Esophagus (tissue), 2 donors: ENCODE results near the gene LSP1. TPM values are rescaled to one million over a fixed set of nuclear protein-coding genes. Genes with fewer than 3 reads are reported as not detected.

Source experiments
- H3K27ac ChIP-seq, 2 donors: one replicate each; pipeline ENCODE4 v1.5.1; 2013; ENCODE audit warnings: low read depth in 2 of 2, mild to moderate bottlenecking in 2 of 2, inconsistent platforms in 1 of 2, low read length in 1 of 2, moderate library complexity in 1 of 2
- H3K27me3 ChIP-seq, 2 donors: one replicate each; pipeline ENCODE4 v1.6.1; 2013; ENCODE audit warnings: low read length in 2 of 2, control low read depth in 1 of 2, mild to moderate bottlenecking in 1 of 2; ENCODE audit not compliant: insufficient read depth in 2 of 2, control insufficient read depth in 1 of 2
- H3K36me3 ChIP-seq, 2 donors: one replicate each; pipeline ENCODE4 v1.6.1; 2013; ENCODE audit warnings: low read length in 1 of 2; ENCODE audit not compliant: control insufficient read depth in 2 of 2, insufficient read depth in 2 of 2
- H3K4me1 ChIP-seq, 2 donors: one replicate each; pipeline ENCODE4 v1.6.1; 2013; ENCODE audit warnings: low read length in 1 of 2; ENCODE audit not compliant: control insufficient read depth in 2 of 2, insufficient read depth in 2 of 2
- H3K4me3 ChIP-seq, 2 donors: one replicate each; pipeline ENCODE4 v1.5.1; 2013; ENCODE audit warnings: low read length in 2 of 2, mild to moderate bottlenecking in 2 of 2, low read depth in 1 of 2, moderate library complexity in 1 of 2
- H3K9me3 ChIP-seq, 2 donors: one replicate each; pipeline ENCODE4 v1.6.1; 2013; ENCODE audit warnings: mild to moderate bottlenecking in 2 of 2, low read depth in 1 of 2, low read length in 1 of 2, moderate library complexity in 1 of 2; ENCODE audit not compliant: control insufficient read depth in 2 of 2, insufficient read depth in 1 of 2
- WGBS, 2 donors: extraction: QIAGEN DNeasy Blood & Tissue Kit; methylation state at CpG; one replicate each; pipeline ENCODE4 v1.1.7; 2013; 5-methylcytosine and 5-hydroxymethylcytosine counted together
- polyA plus RNA-seq, 2 donors: library from polyadenylated mRNA; stranded (reverse); fragments of 200-250 nt; gene quantifications; one replicate each; pipeline ENCODE4 v1.2.3, GENCODE V29; 2013
- donor health status: healthy with polysubstance abuse.
- donor health status: Bipolar disorder and iron deficiency.

Gene LSP1
- polyA plus RNA-seq, 2 donors, result 23.7 to 130 TPM

- H3K4me1 ChIP-seq, result peaks cover 0 to 23% of the 10 kb centered on the region in 2 donors
- H3K36me3 ChIP-seq, result peaks cover 0 to 9% of the 10 kb centered on the region in 2 donors
These were observed 11.3 kb upstream of the LSP1 start for GRCh38 chr11:1841511-1842148.

GRCh38 chr11:1842149-1843097 is 10.5 kb upstream of the LSP1 start:
- H3K4me3 ChIP-seq, result no peak overlapping the region
- H3K36me3 ChIP-seq, result peaks cover 0 to 7% of the 10 kb centered on the region in 2 donors
- H3K4me1 ChIP-seq, result peaks cover 0 to 16% of the 10 kb centered on the region in 2 donors
- no peaks in the 10 kb centered on the region for H3K27me3 ChIP-seq
- no peaks in the 10 kb centered on the region for H3K9me3 ChIP-seq
- WGBS, 2 donors, result 60 to 65% methylated on average over 29 of the region's 29 CpGs
- H3K27ac ChIP-seq, result no peak overlapping the region

More at GRCh38 chr11:1841511-1842148, 11.3 kb upstream of the LSP1 start:
- H3K27ac ChIP-seq, result no peak overlapping the region
- 75 to 83% methylated on average over 19 of the region's 19 CpGs for WGBS, 2 donors
- H3K9me3 ChIP-seq, result no peaks in the 10 kb centered on the region
- no peaks in the 10 kb centered on the region for H3K27me3 ChIP-seq
- no peak overlapping the region for H3K4me3 ChIP-seq

GRCh38 chr11:1843098-1843473 is 9.8 kb upstream of the LSP1 start:
- Histone ChIP-seq H3K4me3 (no peak overlapping the region), H3K4me1 (peaks cover 0 to 11% of the 10 kb centered on the region in 2 donors), H3K27ac (no peak overlapping the region), H3K9me3 (no peaks in the 10 kb centered on the region), H3K27me3 (no peaks in the 10 kb centered on the region), H3K36me3 (peaks cover 0 to 7% of the 10 kb centered on the region in 2 donors)
- 53 to 55% methylated on average over 11 of the region's 11 CpGs for WGBS, 2 donors

- peak overlapping the region in 1 of 2 donors; percentile 20 for H3K27ac ChIP-seq
- WGBS, 2 donors, result 85% methylated on average over 8 of the region's 8 CpGs
- peaks cover 0 to 7% of the 10 kb centered on the region in 2 donors for H3K36me3 ChIP-seq
- H3K27me3 ChIP-seq, result no peaks in the 10 kb centered on the region
- H3K4me3 ChIP-seq, result no peak overlapping the region
- H3K9me3 ChIP-seq, result no peaks in the 10 kb centered on the region
- H3K4me1 ChIP-seq, result peaks cover 0 to 11% of the 10 kb centered on the region in 2 donors
These were observed 9.1 kb upstream of the LSP1 start for GRCh38 chr11:1843796-1844195.

- H3K27me3 ChIP-seq, result no peaks in the 10 kb centered on the region
- H3K27ac ChIP-seq, result peak overlapping the region in 1 of 2 donors; percentile 20
- H3K9me3 ChIP-seq, result no peaks in the 10 kb centered on the region
- peaks cover 0 to 11% of the 10 kb centered on the region in 2 donors for H3K4me1 ChIP-seq
- peaks cover 0 to 7% of the 10 kb centered on the region in 2 donors for H3K36me3 ChIP-seq
- WGBS, 2 donors, result 36 to 61% methylated on average over 23 of the region's 23 CpGs
- no peak overlapping the region for H3K4me3 ChIP-seq
These were observed 8.4 kb upstream of the LSP1 start for GRCh38 chr11:1844221-1845094.

- H3K27ac ChIP-seq, result peak overlapping the region in 1 of 2 donors; percentile 23
- H3K4me1 ChIP-seq, result peaks cover 0 to 11% of the 10 kb centered on the region in 2 donors
- WGBS, 2 donors, result 80 to 81% methylated on average over 1 of the region's 1 CpG
- no peaks in the 10 kb centered on the region for H3K27me3 ChIP-seq
- no peak overlapping the region for H3K4me3 ChIP-seq
- H3K36me3 ChIP-seq, result peaks cover 0 to 4% of the 10 kb centered on the region in 2 donors
- H3K9me3 ChIP-seq, result no peaks in the 10 kb centered on the region
These were observed 7.8 kb upstream of the LSP1 start for GRCh38 chr11:1845095-1845429.

- WGBS, 2 donors, result 78 to 80% methylated on average over 21 of the region's 21 CpGs
- H3K27me3 ChIP-seq, result no peaks in the 10 kb centered on the region
- H3K27ac ChIP-seq, result no peak overlapping the region
These were observed 7.1 kb upstream of the LSP1 start for GRCh38 chr11:1845561-1846452.

GRCh38 chr11:1846453-1846932 is 6.4 kb upstream of the LSP1 start:
- peaks cover 0 to 11% of the 10 kb centered on the region in 2 donors for H3K4me1 ChIP-seq
- H3K4me3 ChIP-seq, result no peak overlapping the region
- H3K9me3 ChIP-seq, result no peaks in the 10 kb centered on the region
- no peaks in the 10 kb centered on the region for H3K36me3 ChIP-seq
- WGBS, 2 donors, result 86 to 87% methylated on average over 9 of the region's 9 CpGs
- H3K27ac ChIP-seq, result no peak overlapping the region
- no peaks in the 10 kb centered on the region for H3K27me3 ChIP-seq

More at GRCh38 chr11:1845561-1846452, 7.1 kb upstream of the LSP1 start:
- no peak overlapping the region for H3K4me3 ChIP-seq
- peaks cover 0 to 11% of the 10 kb centered on the region in 2 donors for H3K4me1 ChIP-seq
- peaks cover 0 to 4% of the 10 kb centered on the region in 2 donors for H3K36me3 ChIP-seq
- no peaks in the 10 kb centered on the region for H3K9me3 ChIP-seq
